Forelimb muscle (tissue), 1 donor: ENCODE data around the gene WNT7A. TPM values are rescaled to one million over a fixed set of nuclear protein-coding genes. Genes with fewer than 3 reads are reported as not detected.

Experiments used
- DNase-seq: peaks from one replicate; pipeline ENCODE4 v3.0.0-alpha.2; 2013; ENCODE audit warnings: low read depth
- polyA plus RNA-seq: library from polyadenylated mRNA; unstranded; fragments of 120-200 nt; gene quantifications from one replicate; pipeline ENCODE4 v1.2.1, GENCODE V29; 2013; ENCODE audit not compliant: insufficient read length

WNT7A gene
- polyA plus RNA-seq, 1 donor: not detected

DNA sequence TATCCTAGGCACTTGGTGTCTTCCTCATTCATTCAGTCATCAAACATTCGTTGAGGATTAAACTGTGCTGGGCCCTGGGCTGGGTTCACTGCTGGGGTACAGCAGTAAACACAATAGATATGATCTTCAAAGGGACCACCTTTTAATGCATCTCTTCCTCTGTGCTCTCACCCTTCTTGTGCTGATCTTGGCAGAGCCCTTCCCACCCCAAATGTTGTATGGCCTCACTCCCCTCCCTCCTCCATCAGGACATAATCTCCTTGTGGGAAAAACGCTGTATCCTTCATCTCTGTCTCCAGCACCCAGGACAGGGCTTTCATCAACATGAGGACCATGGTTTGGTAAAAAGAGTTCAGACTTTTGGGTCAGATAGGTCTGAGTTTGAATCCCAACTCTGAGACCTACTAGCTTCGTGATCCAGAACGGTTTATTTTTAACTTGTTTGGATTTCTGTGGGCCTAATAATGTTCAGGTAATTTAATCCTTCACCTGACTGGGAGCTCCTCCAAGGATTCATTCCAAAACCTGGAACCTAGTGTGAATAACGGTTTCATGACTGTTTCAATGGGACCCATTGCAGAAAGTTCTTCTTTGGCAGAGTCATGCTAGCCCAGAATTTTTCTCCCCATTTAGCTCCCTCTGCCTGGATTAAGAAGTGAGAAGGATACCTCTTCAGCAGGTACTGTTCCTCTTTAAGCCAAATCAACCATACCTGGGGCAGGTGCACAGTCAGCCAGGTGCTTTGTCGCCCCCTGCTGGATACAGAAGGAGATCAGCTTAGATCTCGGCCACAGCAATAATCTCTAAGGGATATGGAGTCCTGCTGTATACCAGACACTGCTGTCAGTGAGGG is 5.2 kb upstream of the WNT7A start:
- DNase-seq: no peak

DNA sequence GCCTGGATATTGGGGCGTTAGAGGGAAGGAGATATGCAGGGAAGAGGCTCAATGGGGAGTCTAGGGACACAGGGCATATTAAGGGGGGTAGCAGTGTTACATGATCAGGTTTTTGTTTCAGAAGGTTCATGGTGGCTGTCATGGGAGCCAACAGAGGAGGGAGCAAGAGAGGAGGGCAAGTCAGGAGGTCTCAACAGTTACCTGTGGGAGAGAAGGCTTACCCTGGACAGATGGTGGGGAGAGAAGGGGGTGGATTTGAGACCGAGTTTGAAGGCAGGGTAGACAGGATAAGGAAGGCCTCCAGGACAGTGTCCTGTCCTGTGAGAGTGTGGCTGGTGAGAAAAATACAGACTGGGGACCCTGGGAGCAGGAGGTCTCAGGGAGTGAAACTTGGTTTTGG is 3.8 kb upstream of the WNT7A start:
- DNase-seq: no peak

- DNase-seq: no peak
Observed at GRCh38 chr3:13882876-13883275, 3.0 kb upstream of the WNT7A start.

DNA sequence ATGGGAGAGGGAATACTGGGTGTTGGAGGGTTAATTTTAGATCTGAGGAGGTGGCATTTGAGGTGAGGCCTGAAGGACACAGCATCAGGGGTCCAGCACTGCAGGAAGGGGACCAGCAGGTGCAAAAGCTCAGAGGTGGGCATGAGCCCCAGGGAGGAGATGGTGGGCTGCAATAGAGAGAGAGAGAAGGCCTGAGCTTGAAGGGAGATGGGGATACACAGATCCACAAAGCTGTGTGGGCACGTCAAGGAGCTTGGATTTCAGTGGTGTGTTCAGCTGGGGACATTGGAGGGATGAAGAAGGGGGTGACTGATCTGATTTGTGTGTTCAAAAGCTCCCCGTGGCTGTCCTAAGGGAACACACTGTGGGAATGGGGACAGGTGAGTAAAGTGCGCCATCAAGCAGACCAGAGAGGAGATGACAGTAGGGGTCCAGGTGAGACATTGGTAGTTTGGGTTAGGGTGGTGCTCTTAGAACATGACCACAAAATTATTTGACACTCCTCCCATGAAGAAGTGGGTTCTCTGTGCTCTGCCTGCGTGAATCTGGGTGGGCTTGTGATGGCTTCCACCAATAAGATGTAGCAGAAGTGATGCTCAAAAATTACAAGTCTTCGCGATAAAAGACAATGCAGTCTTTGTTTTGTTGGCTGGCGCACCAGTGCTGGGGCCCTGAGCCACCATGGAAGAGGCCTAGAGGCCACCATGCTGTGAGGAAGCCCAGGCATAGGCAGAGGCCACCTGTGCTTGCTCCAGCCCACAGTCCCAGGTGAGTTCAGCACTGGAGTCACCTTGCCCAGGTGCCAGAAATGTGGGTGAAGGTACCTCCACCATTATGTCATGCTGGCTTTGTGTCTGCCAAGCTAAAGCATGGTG is 1.9 kb upstream of the WNT7A start:
- DNase-seq: no peak

DNA sequence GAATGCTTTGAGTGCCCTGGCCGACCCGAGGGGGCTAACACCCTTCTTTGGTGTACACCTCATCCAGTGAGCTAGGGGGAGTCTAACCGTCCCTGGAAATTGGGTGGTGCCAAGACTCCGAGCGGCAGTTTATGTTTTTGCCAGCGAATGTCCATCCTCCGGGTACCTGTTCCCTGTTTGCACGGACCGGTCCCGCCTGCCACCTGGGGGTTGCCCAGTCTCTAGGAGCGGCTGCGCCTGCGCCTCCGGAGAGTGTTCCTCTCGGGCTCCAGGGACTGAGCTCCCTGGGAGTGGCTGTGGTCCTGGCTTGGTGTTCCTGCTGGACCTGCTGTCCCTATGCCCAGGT is 913 bp upstream of the WNT7A start:
- no peak for DNase-seq

DNA sequence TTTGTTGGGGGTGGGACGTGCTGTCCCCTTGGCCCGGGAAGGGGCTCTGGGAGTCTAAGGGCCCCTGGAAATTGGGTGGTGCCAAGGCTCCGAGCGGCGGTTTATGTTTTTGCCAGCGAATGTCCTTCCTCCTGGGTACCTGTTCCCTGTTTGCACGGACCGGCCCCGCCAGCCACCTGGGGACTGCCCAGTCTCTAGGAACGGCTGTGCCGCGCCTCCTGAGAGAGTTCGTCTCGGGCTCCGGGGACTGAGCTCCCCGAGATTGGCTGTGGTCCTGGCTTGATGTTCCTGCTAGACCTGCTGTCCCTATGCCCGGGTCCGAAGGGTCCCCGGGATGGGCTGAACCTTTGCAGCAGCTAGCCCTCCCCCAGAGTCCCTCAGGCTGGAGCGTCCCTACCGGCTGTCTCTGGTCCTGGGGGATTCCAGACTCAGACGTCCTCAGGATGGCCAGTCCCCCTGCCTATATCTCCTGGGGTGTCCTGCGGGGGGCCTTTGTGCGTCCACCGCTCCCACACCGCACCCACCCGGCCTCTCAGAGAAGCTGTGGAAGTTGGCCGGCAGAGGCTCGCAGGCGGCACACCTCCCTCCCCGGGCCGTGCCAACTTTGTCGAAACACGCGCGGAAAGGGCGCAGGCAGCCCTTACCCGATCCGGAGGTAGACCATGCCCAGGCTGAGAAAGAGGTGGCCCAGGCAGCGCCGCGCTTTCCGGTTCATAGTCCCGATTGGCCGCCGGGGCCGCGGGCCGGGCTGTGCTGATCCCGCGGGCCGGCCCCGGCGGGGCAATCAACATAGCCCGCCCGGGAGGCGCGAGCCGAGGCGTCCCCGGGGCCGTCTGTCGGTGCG is 547 bp downstream of the WNT7A start:
- DNase-seq: no peak

DNA sequence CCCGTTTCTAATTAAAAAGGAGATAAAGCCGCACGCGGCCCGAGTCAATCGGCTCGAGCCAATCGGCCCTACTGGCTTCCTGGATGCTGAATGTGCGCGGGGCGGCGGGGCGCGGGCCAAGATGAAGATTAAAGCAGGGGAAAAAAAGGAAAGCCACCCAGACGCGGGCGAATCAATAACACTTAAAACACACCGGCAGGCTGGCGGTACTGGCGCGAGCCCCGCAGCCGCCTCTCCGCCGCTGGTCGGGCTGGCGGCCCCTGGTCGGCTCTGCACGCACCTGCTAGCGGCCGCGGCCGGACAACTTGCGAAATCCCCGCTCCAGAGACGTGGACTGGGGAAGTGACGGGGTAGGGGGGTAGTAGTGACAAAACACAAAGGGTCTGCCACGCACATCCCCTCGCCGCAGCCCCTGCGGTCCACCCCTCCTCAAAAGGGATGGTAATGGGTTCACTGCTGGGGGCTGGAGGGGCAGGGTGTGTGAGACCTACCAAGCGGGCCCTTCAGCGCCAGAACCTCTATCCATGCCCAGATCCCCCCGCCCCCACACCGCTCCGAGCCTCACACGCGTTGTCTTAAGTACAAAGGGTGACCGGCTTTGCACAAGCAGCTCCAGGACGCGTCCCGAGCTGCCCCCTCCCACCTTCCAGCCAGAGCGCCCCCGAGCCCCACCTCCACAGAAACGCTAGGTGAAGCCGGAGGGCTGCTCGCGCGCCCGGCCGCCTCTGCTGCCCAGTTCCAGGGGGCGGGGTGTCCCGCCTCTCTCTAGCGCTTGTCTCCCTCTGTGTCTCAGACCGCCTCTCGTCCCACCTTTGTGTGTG is 1.4 kb downstream of the WNT7A start:
- DNase-seq: no peak

GRCh38 chr3:13877911-13878280 is 2.0 kb downstream of the WNT7A start:
- no peak for DNase-seq

- no peak for DNase-seq
Observed at GRCh38 chr3:13876451-13877100, 3.3 kb downstream of the WNT7A start.

DNA sequence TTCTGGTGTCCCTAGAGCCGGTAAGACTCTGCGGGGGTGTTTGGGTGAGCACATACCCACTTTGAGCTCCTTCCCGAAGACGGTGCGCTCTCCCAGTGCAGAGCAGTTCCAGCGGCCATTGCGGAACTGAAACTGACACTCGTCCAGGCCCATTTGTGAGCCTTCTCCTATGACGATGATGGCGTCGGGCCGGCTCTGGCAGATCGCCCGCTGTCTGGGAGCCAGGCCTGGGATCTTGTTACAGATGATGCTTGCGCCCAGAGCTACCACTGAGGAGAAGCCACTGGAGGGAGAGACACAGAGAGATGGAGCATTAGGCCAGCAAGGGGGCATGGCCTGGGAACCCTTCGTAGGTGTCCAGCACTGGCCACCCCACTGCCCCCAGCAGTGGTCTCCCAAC is 5.0 kb downstream of the WNT7A start:
- DNase-seq: no peak

- DNase-seq: no peak
Observed at GRCh38 chr3:13873818-13874217, 6.1 kb downstream of the WNT7A start.

GRCh38 chr3:13872451-13872850 is 7.4 kb downstream of the WNT7A start:
- no peak for DNase-seq

DNA sequence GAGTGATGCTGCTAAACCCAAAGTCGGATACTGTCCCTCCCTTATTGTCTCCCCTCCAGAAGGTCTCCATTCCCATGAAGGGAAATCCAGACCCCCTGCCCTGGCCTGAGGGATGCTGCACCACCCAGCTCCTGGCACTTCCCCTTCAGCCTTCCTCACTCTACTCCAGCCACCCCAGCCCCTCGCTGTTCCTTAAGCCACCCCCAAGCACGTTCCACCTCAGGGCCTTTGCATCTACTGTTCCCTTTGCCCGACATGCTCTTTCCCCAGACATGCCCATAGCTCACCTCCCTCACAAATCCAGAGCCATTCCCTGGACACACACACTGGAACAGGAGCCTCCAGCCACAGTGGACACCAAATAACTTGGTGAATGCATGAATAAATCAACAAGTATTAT is 8.1 kb downstream of the WNT7A start:
- no peak for DNase-seq

DNA sequence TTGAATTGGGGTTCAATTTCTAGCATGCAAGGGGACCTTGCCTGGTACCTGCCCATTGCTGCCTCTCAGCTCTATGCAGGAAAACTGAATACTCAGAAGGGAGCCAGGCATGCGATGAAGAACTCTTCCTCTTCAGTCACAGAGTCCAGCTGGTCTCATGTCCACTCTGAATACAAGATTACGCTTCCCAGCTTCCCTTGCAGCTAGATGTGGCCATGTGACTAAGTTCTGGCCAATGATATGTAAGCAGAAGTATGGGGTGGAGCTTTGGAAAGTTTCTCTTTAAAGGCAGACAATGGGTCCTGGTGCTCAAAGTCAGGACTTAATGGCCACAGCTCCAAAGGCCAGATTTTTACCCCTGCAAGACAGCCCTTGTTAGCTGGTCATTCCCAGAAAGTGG is 9.0 kb downstream of the WNT7A start:
- DNase-seq: no peak

DNA sequence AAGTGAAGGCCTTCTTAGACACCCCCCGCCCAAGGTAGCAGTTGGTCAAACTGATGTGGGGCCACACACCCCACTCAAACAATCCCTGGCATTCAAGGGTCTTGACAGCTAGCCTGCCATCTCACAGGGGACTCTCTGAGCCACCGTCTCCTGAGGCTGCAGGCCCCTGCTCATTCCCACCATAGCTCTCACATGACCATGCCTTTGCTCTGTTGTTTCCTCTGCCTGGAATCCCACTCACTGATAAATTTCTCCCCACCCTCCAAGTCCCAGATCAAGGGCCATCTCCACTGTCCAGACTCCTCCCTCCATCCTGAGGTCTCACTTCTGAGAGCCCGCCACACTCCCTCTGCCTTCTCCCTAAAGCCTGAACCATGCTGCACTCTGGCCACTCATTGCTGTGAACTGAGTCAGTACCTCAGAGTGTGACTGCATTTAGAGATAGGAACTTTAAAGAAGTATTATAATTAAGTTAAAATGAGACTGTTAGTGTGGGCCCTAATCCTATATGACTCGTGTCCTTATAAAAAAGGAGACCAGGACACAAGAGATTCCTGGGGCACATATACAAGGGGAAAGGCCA is 10.0 kb downstream of the WNT7A start:
- no peak for DNase-seq

- no peak for DNase-seq
Observed at GRCh38 chr3:13868844-13869724, 10.8 kb downstream of the WNT7A start.

DNA sequence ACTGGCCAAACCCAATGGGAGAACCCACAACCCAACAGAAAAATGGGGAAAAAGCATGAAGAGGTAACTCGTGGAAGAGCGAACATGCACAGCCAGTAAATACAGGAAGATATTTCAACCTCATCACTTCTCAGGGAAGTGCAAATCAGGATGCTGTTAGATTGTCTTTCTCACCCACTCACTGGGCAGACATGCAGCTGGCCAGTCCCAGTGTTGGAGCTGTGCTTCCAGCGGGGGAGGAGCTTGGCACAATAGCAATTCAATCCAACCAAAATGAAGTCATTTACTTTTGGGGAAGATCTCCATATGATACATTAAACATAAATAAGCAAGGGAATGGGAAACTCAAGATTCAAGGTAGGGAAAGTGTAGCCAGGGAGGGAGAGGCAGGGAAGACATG is 12.1 kb downstream of the WNT7A start:
- no peak for DNase-seq

- DNase-seq: no peak
Observed at GRCh38 chr3:13866041-13866965, 13.6 kb downstream of the WNT7A start.
